OCI-LY7 (cell line): ENCODE results near the gene FBLN2. TPM values are rescaled to one million over a fixed set of nuclear protein-coding genes. Genes with fewer than 3 reads are reported as not detected.

ENCODE experiments used
- BruUV-seq: library from RNA; stranded (reverse); fragments of 400-500 nt; replicated peaks from 2 replicates; lab custom pipeline; 2021; lab: Mats Ljungman, UMichigan
- CTCF ChIA-PET: fragments of 300-600 bp; sonication (Branson Sonifier 250); formaldehyde crosslinking; loops from one replicate; lab custom pipeline; 2022; ENCODE audit warnings: antibody characterized with exemption; ENCODE audit not compliant: unreplicated experiment; lab: Charles Lee
- POLR2A ChIA-PET: fragments of 300-600 bp; sonication (Branson Sonifier 250); formaldehyde crosslinking; loops from one replicate; lab custom pipeline; 2022; ENCODE audit warnings: antibody characterized with exemption; lab: Charles Lee
- DNase-seq: peaks from one replicate; pipeline ENCODE4 v3.0.0-alpha.2; 2015; ENCODE audit warnings: low spot score
- H2AFZ ChIP-seq: fragments of 200-600 bp; sonication (generic), shearing (Covaris generic); 2 replicates; pipeline ENCODE4 v1.6.1; 2014; ENCODE audit warnings: mild to moderate bottlenecking, antibody characterized with exemption, low read length, moderate library complexity
- H3K27ac ChIP-seq: fragments of 200-600 bp; sonication (generic); 2 replicates; pipeline ENCODE4 v1.5.1; 2014; ENCODE audit warnings: mixed run types, low read depth, mild to moderate bottlenecking, moderate library complexity, low read length, inconsistent platforms; ENCODE audit not compliant: poor library complexity, severe bottlenecking
- H3K36me3 ChIP-seq: fragments of 200-600 bp; sonication (generic); 2 replicates; pipeline ENCODE4 v1.6.1; 2014; ENCODE audit warnings: mild to moderate bottlenecking, antibody characterized with exemption, low read length, moderate library complexity, mixed read lengths; ENCODE audit not compliant: insufficient read depth
- H3K4me1 ChIP-seq: fragments of 200-600 bp; sonication (generic); 2 replicates; pipeline ENCODE4 v1.5.1; 2014; ENCODE audit warnings: mild to moderate bottlenecking, low read length; ENCODE audit not compliant: insufficient read depth, poor library complexity, severe bottlenecking
- H3K4me2 ChIP-seq: fragments of 200-600 bp; sonication (generic); 2 replicates; pipeline ENCODE4 v1.6.1; 2014; ENCODE audit warnings: mild to moderate bottlenecking, low read length
- H3K4me3 ChIP-seq: fragments of 200-600 bp; sonication (generic); 2 replicates; pipeline ENCODE4 v1.5.1; 2014; ENCODE audit warnings: mild to moderate bottlenecking, low read depth, low read length; ENCODE audit not compliant: poor library complexity, severe bottlenecking
- H3K79me2 ChIP-seq: fragments of 200-600 bp; sonication (generic); 2 replicates; pipeline ENCODE4 v1.6.1; 2016; ENCODE audit warnings: low read depth, mild to moderate bottlenecking, low read length, moderate library complexity, mixed read lengths; ENCODE audit not compliant: insufficient read depth
- H3K9me2 ChIP-seq: fragments of 200-600 bp; sonication (generic); 2 replicates; pipeline ENCODE4 v1.6.1; 2016; ENCODE audit warnings: mild to moderate bottlenecking, low read length, mixed read lengths; ENCODE audit not compliant: insufficient read depth
- H3K9me3 ChIP-seq: fragments of 200-600 bp; sonication (generic); 2 replicates; pipeline ENCODE4 v1.6.1; 2014; ENCODE audit warnings: mild to moderate bottlenecking, mixed run types, low read length, mixed read lengths
- H4K20me1 ChIP-seq: fragments of 200-600 bp; sonication (generic); 2 replicates; pipeline ENCODE4 v1.6.1; 2014; ENCODE audit warnings: mild to moderate bottlenecking, antibody characterized with exemption, low read length, moderate library complexity, mixed read lengths; ENCODE audit not compliant: insufficient read depth
- CTCF ChIP-seq: fragments of 200-600 bp; sonication (generic); conservative IDR thresholded peaks from 2 replicates; pipeline ENCODE4 v1.5.1; 2014; ENCODE audit warnings: mild to moderate bottlenecking, antibody characterized with exemption, low read length, moderate library complexity, mixed read lengths
- EZH2phosphoT487 ChIP-seq: fragments of 200-600 bp; sonication (generic); IDR thresholded peaks from 2 replicates; pipeline ENCODE4 v1.6.1; 2018; ENCODE audit warnings: low read depth, borderline replicate concordance, mild to moderate bottlenecking, mixed run types, antibody characterized with exemption, low read length, moderate library complexity, mixed read lengths
- intact Hi-C: fragments of 100-400 bp; cut with micrococcal nuclease; formaldehyde crosslinking; loops from one replicate; pipeline ENCODE4 v1.10.0; 2022; ENCODE audit not compliant: unreplicated experiment
- total RNA-seq, 2 experiments: library from RNA; depleted of rRNA in 1 of 2; stranded (reverse); fragments of >200 nt in 1 of 2; shearing (Covaris generic) in 1 of 2; gene quantifications; 2 replicates each; pipeline ENCODE4 v1.2.3, GENCODE V29; 2014 to 2022

Gene FBLN2
- total RNA-seq, 2 experiments from 2014 or later: not detected

GRCh38 chr3:13545952-13546454 is 2.9 kb upstream of the FBLN2 start:
- Histone ChIP-seq H3K4me1 (no peaks in the 10 kb centered on the region), H4K20me1 (no peaks in the 10 kb centered on the region), H3K27ac (no peak overlapping the region), H3K36me3 (no peaks in the 10 kb centered on the region), H3K9me3 (no peaks in the 10 kb centered on the region), H3K79me2 (no peaks in the 10 kb centered on the region), H3K4me3 (no peak overlapping the region), H2AFZ (no peak overlapping the region), H3K4me2 (no peak overlapping the region), H3K9me2 (no peaks in the 10 kb centered on the region)
- ChIA-PET CTCF (no interaction called here), POLR2A (no interaction called here)
- no TSS peak for BruUV-seq
- no peak for DNase-seq
- intact Hi-C loops: no loop called here
- TF ChIP-seq EZH2phosphoT487: no peak
- no peak for TF ChIP-seq CTCF

- Histone ChIP-seq H4K20me1 (no peaks in the 10 kb centered on the region), H3K79me2 (no peaks in the 10 kb centered on the region), H3K4me3 (no peak overlapping the region), H3K36me3 (no peaks in the 10 kb centered on the region), H3K9me2 (no peaks in the 10 kb centered on the region), H2AFZ (no peak overlapping the region), H3K4me2 (no peak overlapping the region), H3K4me1 (no peaks in the 10 kb centered on the region), H3K9me3 (no peaks in the 10 kb centered on the region), H3K27ac (no peak overlapping the region)
- DNase-seq: no peak
- intact Hi-C loops: no loop called here
- TF ChIP-seq EZH2phosphoT487: no peak
- TF ChIP-seq CTCF: no peak
- ChIA-PET CTCF (no interaction called here), POLR2A (no interaction called here)
- no TSS peak for BruUV-seq
These were observed 2.2 kb upstream of the FBLN2 start for GRCh38 chr3:13546667-13547171.

- POLR2A ChIA-PET: no interaction called here
- no TSS peak for BruUV-seq
- CTCF ChIA-PET: no interaction called here
- H3K36me3 ChIP-seq: no peaks in the 10 kb centered on the region
- intact Hi-C loops: no loop called here
- H3K4me3 ChIP-seq: no peak overlapping the region
- no peaks in the 10 kb centered on the region for H3K79me2 ChIP-seq
- no peaks in the 10 kb centered on the region for H4K20me1 ChIP-seq
- TF ChIP-seq EZH2phosphoT487 (no peak), CTCF (no peak)
- no peak for DNase-seq
- H3K27ac ChIP-seq: no peak overlapping the region
- no peak overlapping the region for H3K4me2 ChIP-seq
- no peak overlapping the region for H2AFZ ChIP-seq
- H3K9me2 ChIP-seq: no peaks in the 10 kb centered on the region
- no peaks in the 10 kb centered on the region for H3K9me3 ChIP-seq
- H3K4me1 ChIP-seq: no peaks in the 10 kb centered on the region
These were observed 1.1 kb upstream of the FBLN2 start for GRCh38 chr3:13547591-13548371.
